Trophoblast cell (in vitro differentiated cells and primary cell): Measurements from ENCODE around the gene ZFHX3.

Experiments used
- DNase-seq, 2 donors: peaks; one replicate each; pipeline ENCODE4 v3.0.0-alpha.2; 2016
- H2AFZ ChIP-seq: 2 replicates; pipeline ENCODE4 v1.6.1; 2013; ENCODE audit warnings: low read length, moderate library complexity, mild to moderate bottlenecking; ENCODE audit not compliant: insufficient read depth, poor library complexity
- H2AK5ac ChIP-seq: 2 replicates; pipeline ENCODE4 v1.6.1; 2013; ENCODE audit warnings: mild to moderate bottlenecking, low read length
- H2BK120ac ChIP-seq: 2 replicates; pipeline ENCODE4 v1.6.1; 2013; ENCODE audit warnings: low read length, mild to moderate bottlenecking, moderate library complexity; ENCODE audit not compliant: insufficient read depth, poor library complexity
- H2BK12ac ChIP-seq: 2 replicates; pipeline ENCODE4 v1.6.1; 2013; ENCODE audit warnings: mild to moderate bottlenecking, low read length, moderate library complexity
- H2BK5ac ChIP-seq: 2 replicates; pipeline ENCODE4 v1.6.1; 2013; ENCODE audit warnings: low read length, low read depth, moderate library complexity, mild to moderate bottlenecking; ENCODE audit not compliant: poor library complexity
- H3K14ac ChIP-seq: 2 replicates; pipeline ENCODE4 v1.6.1; 2013; ENCODE audit warnings: mild to moderate bottlenecking, low read length
- H3K18ac ChIP-seq: 2 replicates; pipeline ENCODE4 v1.6.1; 2013; ENCODE audit warnings: mild to moderate bottlenecking, low read length
- H3K23ac ChIP-seq: 2 replicates; pipeline ENCODE4 v1.6.1; 2013; ENCODE audit warnings: low read length
- H3K27ac ChIP-seq: 2 replicates; pipeline ENCODE4 v1.5.1; 2013; ENCODE audit warnings: low read depth, mild to moderate bottlenecking, inconsistent platforms, low read length, moderate library complexity
- H3K27me3 ChIP-seq: 2 replicates; pipeline ENCODE4 v1.6.1; 2013; ENCODE audit warnings: inconsistent platforms, mild to moderate bottlenecking, low read length, moderate library complexity; ENCODE audit not compliant: insufficient read depth
- H3K36me3 ChIP-seq, 2 experiments: 1 replicate in 1 of 2; 2 replicates in 1 of 2; pipeline ENCODE4 v1.6.1; 2013; ENCODE audit warnings: low read length in 2 of 2, mild to moderate bottlenecking in 2 of 2, moderate library complexity in 1 of 2; ENCODE audit not compliant: insufficient read depth in 2 of 2, control insufficient read depth in 1 of 2
- H3K4ac ChIP-seq: 2 replicates; pipeline ENCODE4 v1.6.1; 2013; ENCODE audit warnings: low read depth, mild to moderate bottlenecking, low read length, moderate library complexity
- H3K4me1 ChIP-seq, 2 experiments: 1 replicate in 1 of 2; 2 replicates in 1 of 2; pipeline ENCODE4 v1.6.1; 2013; ENCODE audit warnings: low read length in 2 of 2, mild to moderate bottlenecking in 2 of 2, moderate library complexity in 1 of 2; ENCODE audit not compliant: insufficient read depth in 2 of 2, control insufficient read depth in 1 of 2
- H3K4me2 ChIP-seq: 2 replicates; pipeline ENCODE4 v1.6.1; 2013; ENCODE audit warnings: inconsistent platforms, mild to moderate bottlenecking, low read length, moderate library complexity
- H3K4me3 ChIP-seq: 2 replicates; pipeline ENCODE4 v1.5.1; 2013; ENCODE audit warnings: mild to moderate bottlenecking, low read depth, low read length, inconsistent platforms
- H3K79me1 ChIP-seq: one replicate; pipeline ENCODE4 v1.6.1; 2013; ENCODE audit warnings: low read length
- H3K79me2 ChIP-seq: 2 replicates; pipeline ENCODE4 v1.6.1; 2013; ENCODE audit warnings: low read length, mild to moderate bottlenecking; ENCODE audit not compliant: control insufficient read depth, insufficient read depth, poor library complexity
- H3K9ac ChIP-seq: 2 replicates; pipeline ENCODE4 v1.6.1; 2013; ENCODE audit warnings: mild to moderate bottlenecking, low read length
- H3K9me3 ChIP-seq: 2 replicates; pipeline ENCODE4 v1.6.1; 2013; ENCODE audit warnings: low read depth, mild to moderate bottlenecking, control low read depth, inconsistent platforms, low read length; ENCODE audit not compliant: insufficient read depth
- H4K12ac ChIP-seq: 2 replicates; pipeline ENCODE4 v1.6.1; 2013; ENCODE audit warnings: low read depth, mild to moderate bottlenecking, low read length, moderate library complexity
- H4K8ac ChIP-seq: 2 replicates; pipeline ENCODE4 v1.6.1; 2013; ENCODE audit warnings: low read depth, mild to moderate bottlenecking, low read length, moderate library complexity
- H4K91ac ChIP-seq: one replicate; pipeline ENCODE4 v1.6.1; 2013; ENCODE audit warnings: low read depth, mild to moderate bottlenecking, low read length, moderate library complexity
- WGBS: extraction: QIAGEN DNeasy Blood & Tissue Kit; methylation state at CpG from one replicate; pipeline ENCODE4 v1.1.7; 2013; ENCODE audit warnings: missing lambda C conversion rate; ENCODE audit not compliant: insufficient read length, insufficient coverage; ENCODE audit errors: extremely low coverage; 5-methylcytosine and 5-hydroxymethylcytosine counted together

The ZFHX3 gene

GRCh38 chr16:72751076-72751475 lies 296.9 kb downstream of the ZFHX3 start:
- Histone ChIP-seq H2BK120ac (no peak overlapping the region), H3K4me3 (no peak overlapping the region), H2BK5ac (no peak overlapping the region), H3K4me1 (no peaks in the 10 kb centered on the region), H3K9me3 (no peaks in the 10 kb centered on the region), H3K79me2 (no peaks in the 10 kb centered on the region), H2AK5ac (no peak overlapping the region), H3K27me3 (no peaks in the 10 kb centered on the region), H3K79me1 (no peaks in the 10 kb centered on the region), H3K14ac (no peak overlapping the region), H2AFZ (no peak overlapping the region), H3K36me3 (no peaks in the 10 kb centered on the region), H3K18ac (no peak overlapping the region), H3K27ac (no peak overlapping the region), H4K91ac (no peak overlapping the region), H3K4me2 (no peak overlapping the region), H2BK12ac (no peak overlapping the region), H3K4ac (no peak overlapping the region), H3K23ac (no peak overlapping the region), H3K9ac (no peak overlapping the region), H4K8ac (no peak overlapping the region), H4K12ac (no peak overlapping the region)
- DNase-seq, result no peak
- WGBS, result no CpG with 5 or more reads among the region's 3 CpGs

- H3K79me2 ChIP-seq, result no peaks in the 10 kb centered on the region
- H3K23ac ChIP-seq, result no peak overlapping the region
- H3K4me3 ChIP-seq, result no peak overlapping the region
- H3K18ac ChIP-seq, result no peak overlapping the region
- no peaks in the 10 kb centered on the region for H3K36me3 ChIP-seq
- H3K9me3 ChIP-seq, result no peaks in the 10 kb centered on the region
- H3K27ac ChIP-seq, result no peak overlapping the region
- no peak overlapping the region for H3K9ac ChIP-seq
- no peak overlapping the region for H3K4me2 ChIP-seq
- H4K8ac ChIP-seq, result no peak overlapping the region
- no peaks in the 10 kb centered on the region for H3K79me1 ChIP-seq
- no peaks in the 10 kb centered on the region for H3K4me1 ChIP-seq
- no peak overlapping the region for H2BK12ac ChIP-seq
- DNase-seq, result no peak
- no peak overlapping the region for H2AFZ ChIP-seq
- H4K91ac ChIP-seq, result no peak overlapping the region
- H3K27me3 ChIP-seq, result no peaks in the 10 kb centered on the region
- no peak overlapping the region for H2BK5ac ChIP-seq
- no peak overlapping the region for H3K4ac ChIP-seq
- no peak overlapping the region for H4K12ac ChIP-seq
- H2BK120ac ChIP-seq, result no peak overlapping the region
- H2AK5ac ChIP-seq, result no peak overlapping the region
- H3K14ac ChIP-seq, result no peak overlapping the region
Observed at GRCh38 chr16:72749091-72749490, 298.8 kb downstream of the ZFHX3 start.

GRCh38 chr16:72744076-72744793 lies 303.7 kb downstream of the ZFHX3 start:
- H3K18ac ChIP-seq, result no peak overlapping the region
- no peak overlapping the region for H4K91ac ChIP-seq
- H3K27me3 ChIP-seq, result no peaks in the 10 kb centered on the region
- no CpG with 5 or more reads among the region's 2 CpGs for WGBS
- H3K9me3 ChIP-seq, result no peaks in the 10 kb centered on the region
- no peaks in the 10 kb centered on the region for H3K36me3 ChIP-seq
- no peak for DNase-seq
- no peak overlapping the region for H3K4ac ChIP-seq
- no peak overlapping the region for H4K8ac ChIP-seq
- H2BK12ac ChIP-seq, result no peak overlapping the region
- no peak overlapping the region for H3K4me2 ChIP-seq
- H3K27ac ChIP-seq, result no peak overlapping the region
- peaks cover 3% of the 10 kb centered on the region in 2 experiments for H3K4me1 ChIP-seq
- H3K4me3 ChIP-seq, result no peak overlapping the region
- H2BK5ac ChIP-seq, result no peak overlapping the region
- no peak overlapping the region for H2AFZ ChIP-seq
- H3K23ac ChIP-seq, result no peak overlapping the region
- no peak overlapping the region for H3K9ac ChIP-seq
- H2AK5ac ChIP-seq, result no peak overlapping the region
- H2BK120ac ChIP-seq, result no peak overlapping the region
- H3K79me2 ChIP-seq, result no peaks in the 10 kb centered on the region
- no peak overlapping the region for H3K14ac ChIP-seq
- H4K12ac ChIP-seq, result no peak overlapping the region
- H3K79me1 ChIP-seq, result no peaks in the 10 kb centered on the region

- no peak overlapping the region for H2BK120ac ChIP-seq
- H2AK5ac ChIP-seq, result no peak overlapping the region
- H3K9ac ChIP-seq, result no peak overlapping the region
- H3K4me1 ChIP-seq, result peaks cover 3% of the 10 kb centered on the region in 2 experiments
- H3K79me1 ChIP-seq, result peaks cover 2% of the 10 kb centered on the region
- H3K23ac ChIP-seq, result no peak overlapping the region
- H3K27me3 ChIP-seq, result no peaks in the 10 kb centered on the region
- no peak overlapping the region for H3K27ac ChIP-seq
- H3K4ac ChIP-seq, result no peak overlapping the region
- no peak overlapping the region for H4K12ac ChIP-seq
- H2BK5ac ChIP-seq, result no peak overlapping the region
- no peak overlapping the region for H2AFZ ChIP-seq
- no peak overlapping the region for H3K18ac ChIP-seq
- H3K4me2 ChIP-seq, result no peak overlapping the region
- H2BK12ac ChIP-seq, result no peak overlapping the region
- no peak overlapping the region for H4K8ac ChIP-seq
- no peak overlapping the region for H4K91ac ChIP-seq
- H3K36me3 ChIP-seq, result no peaks in the 10 kb centered on the region
- H3K4me3 ChIP-seq, result no peak overlapping the region
- WGBS, result no CpG with 5 or more reads among the region's 8 CpGs
- no peak overlapping the region for H3K14ac ChIP-seq
- DNase-seq, result no peak
- H3K9me3 ChIP-seq, result no peaks in the 10 kb centered on the region
- H3K79me2 ChIP-seq, result no peaks in the 10 kb centered on the region
Observed at GRCh38 chr16:72743011-72743761, 304.7 kb downstream of the ZFHX3 start.
